GM18868 (cell line): Measurements from ENCODE around the gene ZNF133.
"Not testable (repeated sequence)": the region's sequence is repeated elsewhere in the genome, so short reads cannot be mapped to it uniquely, and the experiment has no call there.

Experiments
- ATAC-seq: cut with Tn5 transposase; IDR thresholded peaks from one replicate; pipeline ENCODE4 v1.9.1; 2021; ENCODE audit warnings: mild to moderate bottlenecking, moderate library complexity; ENCODE audit not compliant: unreplicated experiment

ZNF133 gene

DNA sequence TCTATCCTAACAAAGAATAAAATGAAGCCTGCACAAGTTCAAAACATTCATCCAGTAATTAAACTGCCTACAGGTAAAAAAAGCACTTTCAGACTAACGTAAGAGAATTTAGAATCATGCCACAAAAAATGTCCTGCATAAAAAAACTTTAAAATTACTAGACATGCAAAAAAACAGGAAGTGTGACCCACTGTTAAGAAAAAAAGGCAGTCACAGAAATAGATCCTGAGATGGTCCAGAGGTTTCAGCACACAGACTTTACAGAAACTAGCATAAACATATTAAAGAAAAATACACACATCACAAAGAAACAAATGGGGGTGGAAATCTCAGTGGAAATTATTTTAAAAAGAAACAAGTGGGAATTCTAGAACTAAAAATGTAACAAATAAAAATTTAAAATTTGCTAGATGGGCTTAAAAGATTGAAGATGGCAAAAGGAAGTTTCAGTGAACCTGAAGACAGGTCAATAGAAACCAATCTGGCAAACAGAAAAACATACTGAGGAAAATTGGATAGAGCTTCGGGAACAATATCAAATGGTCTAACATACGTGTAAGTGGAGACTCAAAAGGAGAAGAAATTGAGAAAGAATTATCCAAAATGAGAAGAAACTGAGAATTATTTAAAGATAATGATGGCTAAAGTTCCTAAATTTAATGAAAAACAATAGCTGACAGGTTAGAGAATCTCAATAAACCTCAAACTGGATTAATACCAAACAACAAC is 3.4 kb upstream of the ZNF133 start:
- no peak for ATAC-seq

- no peak for ATAC-seq
These were observed 797 bp upstream of the ZNF133 start for GRCh38 chr20:18287546-18287914.

DNA sequence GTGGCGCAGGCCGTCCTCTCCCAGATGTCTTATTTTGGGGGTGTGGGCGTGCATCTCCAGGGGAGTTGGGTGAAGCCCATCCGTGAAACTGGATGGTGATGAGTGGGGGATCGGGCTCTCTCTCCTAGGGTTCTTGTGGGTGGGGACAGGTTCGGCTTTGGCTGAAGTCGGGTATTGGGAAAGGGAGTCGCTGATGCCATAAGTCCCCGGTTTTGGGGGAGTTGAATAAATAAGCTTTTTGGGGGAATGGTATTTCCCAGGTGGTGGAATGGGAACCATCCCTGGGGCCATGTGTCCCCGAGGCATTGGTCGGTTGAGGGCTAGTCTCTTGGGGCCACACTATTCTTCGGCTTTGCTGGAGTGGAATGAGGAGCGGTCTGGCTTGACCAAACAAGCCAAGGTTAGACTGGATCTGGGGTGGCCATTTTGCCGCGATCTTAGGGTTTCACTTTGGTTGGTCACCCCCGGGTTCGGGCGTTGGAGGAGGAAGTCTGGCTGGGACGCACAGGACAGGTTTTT is 481 bp downstream of the ZNF133 start:
- no peak for ATAC-seq

- no peak for ATAC-seq
These were observed 979 bp downstream of the ZNF133 start for GRCh38 chr20:18289306-18289705.

- no peak for ATAC-seq
These were observed 11.0 kb downstream of the ZNF133 start for GRCh38 chr20:18299364-18299763.

DNA sequence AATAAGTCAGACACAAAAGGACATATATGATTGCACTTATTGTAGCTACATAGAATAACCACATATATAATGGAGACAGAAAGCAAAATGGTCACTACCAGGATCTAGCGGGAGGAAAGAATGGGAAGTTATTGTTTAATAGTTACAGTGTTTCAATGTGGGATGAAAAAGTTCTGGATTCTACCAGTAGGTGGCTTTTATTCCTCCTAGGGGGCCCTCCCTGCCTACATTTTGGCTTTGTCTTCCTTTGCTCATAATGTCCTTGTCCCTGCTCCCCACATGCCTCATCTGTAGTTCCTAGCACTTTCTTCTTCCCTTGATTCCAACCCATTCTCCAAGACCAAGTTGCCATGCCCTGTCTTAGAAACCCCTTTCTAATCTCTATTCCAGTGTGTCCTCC is 16.3 kb downstream of the ZNF133 start:
- no peak for ATAC-seq

DNA sequence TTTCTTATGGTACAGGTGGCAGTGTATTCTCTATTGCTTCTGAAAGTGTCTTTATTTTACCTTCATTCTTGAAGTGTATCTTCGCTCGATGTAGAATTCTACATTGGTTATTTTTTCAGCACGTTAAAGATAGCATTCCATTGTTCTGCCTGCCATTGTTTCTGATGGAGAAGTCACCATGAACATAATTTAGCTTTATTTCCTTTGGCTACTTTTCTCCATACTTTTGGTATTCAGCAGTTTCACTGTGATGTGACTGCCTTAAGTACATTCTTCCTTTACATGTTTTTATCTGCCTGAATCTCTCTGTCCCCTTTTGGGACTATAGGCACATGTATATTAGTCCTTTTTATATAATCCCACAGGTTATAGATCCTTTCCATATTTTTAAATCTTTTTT is 19.0 kb downstream of the ZNF133 start:
- no peak for ATAC-seq

- no peak for ATAC-seq
These were observed 21.7 kb downstream of the ZNF133 start for GRCh38 chr20:18310051-18310450.

DNA sequence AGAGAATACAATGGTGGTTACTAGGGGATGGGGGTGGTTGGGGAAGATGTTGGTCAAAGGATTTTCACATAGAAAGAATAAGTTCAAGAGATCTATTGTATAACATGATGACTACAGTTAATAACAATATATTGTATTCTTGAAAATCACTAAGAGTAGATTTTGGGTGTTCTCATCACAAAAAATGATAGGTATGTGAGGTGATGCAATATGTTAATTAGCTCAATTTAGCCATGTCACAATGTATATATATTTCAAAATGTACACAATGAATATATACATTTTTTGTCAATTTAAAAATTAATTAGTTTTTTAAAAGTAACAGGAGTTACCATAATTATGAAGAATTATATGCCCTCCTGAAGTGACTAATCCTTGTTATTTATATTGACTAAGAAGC is 22.3 kb downstream of the ZNF133 start:
- no peak for ATAC-seq

DNA sequence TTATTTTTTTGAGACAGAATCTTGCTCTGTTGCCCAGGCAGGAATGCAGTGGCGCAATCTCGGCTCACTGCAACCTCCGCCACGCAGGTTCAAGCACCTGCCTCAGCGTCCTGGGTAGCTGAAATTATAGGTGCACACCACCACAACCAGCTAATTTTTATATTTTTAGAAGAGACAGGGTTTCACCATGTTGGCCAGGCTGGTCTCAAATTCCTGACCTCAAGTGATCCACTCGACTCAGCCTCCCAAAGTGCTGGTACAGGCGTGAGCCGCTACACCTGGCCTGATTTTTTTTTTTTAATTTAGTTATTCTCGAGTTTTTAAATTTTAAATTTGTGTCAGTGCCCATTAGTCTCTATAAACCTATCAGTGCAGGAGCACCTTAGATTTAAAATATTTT is 24.4 kb downstream of the ZNF133 start:
- no peak for ATAC-seq

GRCh38 chr20:18313411-18313810 is 25.1 kb downstream of the ZNF133 start:
- ATAC-seq: no peak

DNA sequence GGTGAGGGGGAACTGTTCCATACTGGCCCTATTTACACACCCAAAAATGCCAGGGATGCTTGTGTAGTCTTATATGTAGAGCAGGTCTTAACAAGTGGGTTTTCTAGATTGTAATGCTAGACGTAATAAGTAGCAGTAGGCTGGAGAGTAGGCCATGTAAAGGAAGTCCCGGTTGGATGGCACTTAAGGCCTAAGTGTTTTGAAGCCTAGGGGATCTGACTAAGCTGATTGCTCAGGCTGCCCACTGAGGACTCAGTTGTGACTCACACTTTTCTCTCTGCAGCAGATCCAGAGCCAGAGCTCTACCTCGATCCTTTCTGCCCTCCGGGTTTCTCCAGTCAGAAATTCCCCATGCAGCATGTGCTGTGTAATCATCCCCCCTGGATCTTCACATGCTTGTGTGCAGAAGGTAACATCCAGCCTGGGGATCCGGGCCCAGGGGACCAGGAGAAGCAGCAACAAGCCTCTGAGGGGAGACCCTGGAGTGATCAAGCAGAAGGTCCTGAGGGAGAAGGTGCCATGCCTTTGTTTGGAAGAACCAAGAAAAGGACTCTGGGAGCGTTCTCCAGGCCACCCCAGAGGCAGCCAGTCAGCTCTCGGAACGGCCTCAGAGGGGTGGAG is 26.6 kb downstream of the ZNF133 start:
- ATAC-seq: no peak

DNA sequence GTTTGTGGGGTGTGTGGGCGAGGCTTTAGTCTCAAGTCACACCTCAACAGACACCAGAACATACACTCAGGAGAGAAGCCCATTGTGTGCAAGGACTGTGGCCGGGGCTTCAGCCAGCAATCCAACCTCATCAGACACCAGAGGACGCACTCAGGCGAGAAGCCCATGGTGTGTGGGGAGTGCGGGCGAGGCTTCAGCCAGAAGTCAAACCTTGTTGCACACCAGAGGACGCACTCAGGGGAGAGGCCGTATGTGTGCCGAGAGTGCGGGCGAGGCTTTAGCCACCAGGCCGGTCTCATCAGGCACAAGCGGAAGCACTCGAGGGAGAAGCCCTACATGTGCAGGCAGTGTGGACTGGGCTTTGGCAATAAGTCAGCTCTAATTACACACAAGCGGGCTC is 27.8 kb downstream of the ZNF133 start:
- no peak for ATAC-seq

DNA sequence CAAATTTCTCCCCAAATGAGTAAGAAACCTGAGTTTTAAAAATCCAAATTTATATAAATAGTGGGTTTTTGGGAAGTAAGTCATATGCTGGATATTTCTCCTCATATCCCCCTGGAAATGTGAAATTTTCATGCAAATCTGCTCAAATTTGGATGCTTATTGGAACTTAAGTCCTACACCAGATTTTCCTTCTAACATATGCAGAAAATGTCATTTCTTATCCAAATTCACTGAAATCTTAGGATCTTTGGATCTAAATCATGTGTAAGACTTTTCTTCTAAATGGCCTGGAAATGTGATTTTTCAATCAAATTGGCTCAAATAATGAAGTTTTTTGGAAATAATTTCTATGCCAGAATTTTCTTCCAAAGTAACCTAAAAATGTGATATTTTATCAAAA is 33.0 kb downstream of the ZNF133 start:
- ATAC-seq: no peak

- ATAC-seq: no peak
These were observed 33.9 kb downstream of the ZNF133 start for GRCh38 chr20:18321976-18322950.

DNA sequence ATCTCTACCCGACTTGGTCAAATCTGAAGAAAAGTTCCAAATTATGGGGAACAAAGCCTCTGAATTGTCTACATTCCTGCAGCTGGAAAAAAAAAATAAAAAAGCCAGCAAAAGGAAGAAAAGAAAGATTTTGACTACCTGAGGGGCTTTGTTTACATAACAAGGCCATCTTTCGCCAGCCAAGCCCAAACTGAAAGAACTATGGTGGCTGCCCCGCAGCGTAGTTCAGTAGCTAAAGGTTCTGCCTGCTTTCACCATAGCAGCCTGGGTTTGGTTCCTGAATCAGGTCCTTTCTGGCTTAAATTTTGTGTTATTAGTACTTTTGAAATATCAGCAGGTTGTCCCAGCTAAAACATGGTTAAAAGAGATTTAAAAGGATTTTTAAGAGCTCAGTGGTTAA is 35.4 kb downstream of the ZNF133 start:
- ATAC-seq: no peak

- ATAC-seq: no peak
These were observed 36.3 kb downstream of the ZNF133 start for GRCh38 chr20:18324596-18325089.

GRCh38 chr20:18326990-18327389 is 38.7 kb downstream of the ZNF133 start:
- ATAC-seq: no peak

GRCh38 chr20:18331694-18332093 is 43.4 kb downstream of the ZNF133 start:
- no peak for ATAC-seq

DNA sequence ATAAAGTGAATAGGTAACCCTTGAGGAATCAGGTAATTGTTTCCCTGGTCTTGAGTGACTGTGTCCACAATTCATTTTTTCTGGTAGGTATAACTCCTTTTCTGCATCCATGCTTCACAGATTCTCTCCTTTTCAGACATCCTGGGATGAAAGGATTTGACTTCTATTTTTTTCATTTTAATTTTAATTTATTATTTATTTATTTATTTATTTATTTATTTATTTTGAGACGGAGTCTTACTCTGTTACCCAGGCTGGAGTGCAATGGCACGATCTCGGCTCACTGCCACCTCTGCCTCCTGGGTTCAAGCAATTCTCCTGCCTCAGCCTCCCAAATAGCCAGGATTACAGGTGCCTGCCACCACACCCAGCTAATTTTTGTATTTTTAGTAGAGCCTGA is 61.4 kb downstream of the ZNF133 start:
- not testable (repeated sequence) for ATAC-seq

- ATAC-seq: no peak
These were observed 71.5 kb downstream of the ZNF133 start for GRCh38 chr20:18359854-18360253.
